ENCODE data around the gene DNHD1. TPM values are rescaled to one million over a fixed set of nuclear protein-coding genes. Genes with fewer than 3 reads are reported as not detected.

Gene DNHD1
- total RNA-seq, 1 experiment from 2014 or later, result 13.9 TPM

- intact Hi-C loops (cut with micrococcal nuclease; ENCODE audit: unreplicated experiment), result loop anchor here (2.0 kb wide), 1 partner anchor 91 kb away; the partner anchor contains the start of gene SMPD1
- Histone ChIP-seq H3K4me2 (peak overlapping the region; percentile 91), H3K36me3 (ENCODE audit: low read depth) (peaks cover 12% of the 10 kb centered on the region; the same call in 1 of the 2 replicates), H2AFZ (peak overlapping the region; percentile 79; the same call in 1 of the 2 replicates), H3F3A (ENCODE audit: insufficient read depth, low read depth) (no peaks in the 10 kb centered on the region), H3K4me3 (peak overlapping the region; percentile 82), H3K9me2 (ENCODE audit: insufficient read depth) (no peaks in the 10 kb centered on the region), H3K9me3 (ENCODE audit: insufficient read depth, low read depth) (no peaks in the 10 kb centered on the region), H3K27ac (peak overlapping the region; percentile 84), H4K20me1 (ENCODE audit: insufficient read depth) (peaks cover 2% of the 10 kb centered on the region; the same call in 1 of the 2 replicates), H3K27me3 (ENCODE audit: insufficient read depth, low read depth) (no peaks in the 10 kb centered on the region), H3K79me2 (ENCODE audit: low read depth) (peaks cover 48% of the 10 kb centered on the region), H3K4me1 (replicated peaks; ENCODE audit: insufficient read depth) (0 out of 2 replicates have a peak, but pooled peaks cover 13% of the 10 kb centered on the region)
- BruUV-seq (replicated peaks), result TSS peak; percentile 55
- DNase-seq, result no peak
- ChIA-PET POLR2A (ENCODE audit: unreplicated experiment) (no interaction called here), CTCF (no interaction called here)
- TF ChIP-seq EZH2 (IDR thresholded peaks at IDR 0.05; ENCODE audit: low read depth), result no peak
- TF ChIP-seq CTCF (conservative IDR thresholded peaks at IDR 0.05), result no peak
Observed at GRCh38 chr11:6481924-6482275, 15.2 kb upstream of the DNHD1 start.

GRCh38 chr11:6482441-6482840, 14.6 kb upstream of the DNHD1 start:
- ChIA-PET POLR2A (ENCODE audit: unreplicated experiment) (no interaction called here), CTCF (no interaction called here)
- intact Hi-C loops (cut with micrococcal nuclease; ENCODE audit: unreplicated experiment), result no loop called here
- no TSS peak for BruUV-seq (replicated peaks)
- Histone ChIP-seq H3K79me2 (ENCODE audit: low read depth) (peaks cover 48% of the 10 kb centered on the region), H3K4me3 (peak overlapping the region; percentile 82), H3K4me1 (replicated peaks; ENCODE audit: insufficient read depth) (0 out of 2 replicates have a peak, but pooled peaks cover 13% of the 10 kb centered on the region), H3K27ac (peak overlapping the region; percentile 84), H4K20me1 (ENCODE audit: insufficient read depth) (peaks cover 2% of the 10 kb centered on the region; the same call in 1 of the 2 replicates), H3K27me3 (ENCODE audit: insufficient read depth, low read depth) (no peaks in the 10 kb centered on the region), H3F3A (ENCODE audit: insufficient read depth, low read depth) (no peaks in the 10 kb centered on the region), H3K36me3 (ENCODE audit: low read depth) (peaks cover 12% of the 10 kb centered on the region; the same call in 1 of the 2 replicates), H3K4me2 (peak overlapping the region; percentile 91), H3K9me2 (ENCODE audit: insufficient read depth) (no peaks in the 10 kb centered on the region), H3K9me3 (ENCODE audit: insufficient read depth, low read depth) (no peaks in the 10 kb centered on the region), H2AFZ (no peak overlapping the region)
- no peak for TF ChIP-seq EZH2 (IDR thresholded peaks at IDR 0.05; ENCODE audit: low read depth)
- TF ChIP-seq CTCF (conservative IDR thresholded peaks at IDR 0.05), result no peak
- no peak for DNase-seq

GRCh38 chr11:6483015-6483414, 14.1 kb upstream of the DNHD1 start:
- H3K9me2 ChIP-seq (ENCODE audit: insufficient read depth), result no peaks in the 10 kb centered on the region
- no TSS peak for BruUV-seq (replicated peaks)
- peaks cover 48% of the 10 kb centered on the region for H3K79me2 ChIP-seq (ENCODE audit: low read depth)
- DNase-seq, result no peak
- H3K4me2 ChIP-seq, result no peak overlapping the region
- H3K9me3 ChIP-seq (ENCODE audit: insufficient read depth, low read depth), result no peaks in the 10 kb centered on the region
- H3F3A ChIP-seq (ENCODE audit: insufficient read depth, low read depth), result no peaks in the 10 kb centered on the region
- 0 out of 2 replicates have a peak, but pooled peaks cover 13% of the 10 kb centered on the region for H3K4me1 ChIP-seq (replicated peaks; ENCODE audit: insufficient read depth)
- 0 out of 2 replicates have a peak overlapping the region, but pooled peaks have one; percentile 84 for H3K27ac ChIP-seq
- no peaks in the 10 kb centered on the region for H3K27me3 ChIP-seq (ENCODE audit: insufficient read depth, low read depth)
- TF ChIP-seq CTCF (conservative IDR thresholded peaks at IDR 0.05) (no peak), EZH2 (IDR thresholded peaks at IDR 0.05; ENCODE audit: low read depth) (no peak)
- POLR2A ChIA-PET (ENCODE audit: unreplicated experiment), result no interaction called here
- no peak overlapping the region for H3K4me3 ChIP-seq
- CTCF ChIA-PET, result no interaction called here
- H3K36me3 ChIP-seq (ENCODE audit: low read depth), result peaks cover 12% of the 10 kb centered on the region; the same call in 1 of the 2 replicates
- peaks cover 2% of the 10 kb centered on the region; the same call in 1 of the 2 replicates for H4K20me1 ChIP-seq (ENCODE audit: insufficient read depth)
- intact Hi-C loops (cut with micrococcal nuclease; ENCODE audit: unreplicated experiment), result no loop called here
- H2AFZ ChIP-seq, result no peak overlapping the region

Data from PC-9 (cell line).